GM20000 (cell line): ENCODE results near the gene PRDM16.

Experiments
- DNase-seq: peaks from one replicate; pipeline ENCODE4 v3.0.0; 2012; ENCODE audit warnings: low spot score
- CTCF ChIP-seq: IDR thresholded peaks from 2 replicates; pipeline ENCODE4 v1.5.1; 2012; ENCODE audit warnings: mild to moderate bottlenecking, control low read depth; ENCODE audit errors: extremely low read depth, missing control alignments

The PRDM16 gene

GRCh38 chr1:3067301-3067670 lies 1.7 kb upstream of the PRDM16 start:
- TF ChIP-seq CTCF, result no peak
- no peak for DNase-seq

GRCh38 chr1:3067671-3068563 lies 1.1 kb upstream of the PRDM16 start:
- no peak for TF ChIP-seq CTCF
- DNase-seq, result no peak

- DNase-seq, result peak; percentile 65
- TF ChIP-seq CTCF, result no peak
Observed at GRCh38 chr1:3069491-3070308, 697 bp downstream of the PRDM16 start.

- no peak for TF ChIP-seq CTCF
- DNase-seq, result no peak
Observed at GRCh38 chr1:3070309-3070643, 1.3 kb downstream of the PRDM16 start.

- no peak for DNase-seq
- no peak for TF ChIP-seq CTCF
Observed at GRCh38 chr1:3070644-3071564, 1.9 kb downstream of the PRDM16 start.

GRCh38 chr1:3071565-3072390 lies 2.8 kb downstream of the PRDM16 start:
- TF ChIP-seq CTCF, result no peak
- DNase-seq, result no peak
